Right hindlimb (tissue), 1 donor: ENCODE results near the gene NCOA1.
"Not testable (repeated sequence)": the region's sequence is repeated elsewhere in the genome, so short reads cannot be mapped to it uniquely, and the experiment has no call there.

Experiments
- DNase-seq: peaks from one replicate; pipeline ENCODE4 v3.0.0-alpha.2; 2018

NCOA1 gene

DNA sequence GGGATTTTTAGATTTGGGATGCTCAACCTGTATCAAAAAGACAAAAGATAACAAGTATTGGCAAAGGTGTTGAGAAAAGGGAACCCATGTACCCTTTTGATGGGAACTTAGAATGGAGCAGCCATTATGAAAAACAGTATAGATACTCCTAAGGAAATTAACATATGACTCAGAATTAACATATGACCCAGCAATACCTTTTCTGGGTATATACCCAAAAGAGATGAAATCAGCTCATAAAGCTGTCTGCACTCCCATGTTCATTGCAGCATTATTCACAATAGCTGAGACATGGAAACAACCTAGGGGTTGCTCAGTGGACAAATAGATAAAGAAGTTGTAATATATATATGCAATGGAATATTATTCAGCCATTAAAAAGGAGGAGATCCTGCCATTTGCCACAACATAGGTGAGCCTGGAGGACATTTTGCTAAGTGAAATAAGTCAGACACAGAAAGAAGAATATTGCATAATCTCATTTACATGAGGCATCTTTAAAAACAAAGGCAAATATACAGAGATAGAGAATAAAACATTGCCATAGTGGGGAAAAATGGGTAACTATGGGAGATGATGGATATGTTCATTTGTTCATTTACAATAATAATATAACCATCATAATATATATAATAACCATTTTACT is 160.1 kb downstream of the NCOA1 start:
- no peak for DNase-seq

DNA sequence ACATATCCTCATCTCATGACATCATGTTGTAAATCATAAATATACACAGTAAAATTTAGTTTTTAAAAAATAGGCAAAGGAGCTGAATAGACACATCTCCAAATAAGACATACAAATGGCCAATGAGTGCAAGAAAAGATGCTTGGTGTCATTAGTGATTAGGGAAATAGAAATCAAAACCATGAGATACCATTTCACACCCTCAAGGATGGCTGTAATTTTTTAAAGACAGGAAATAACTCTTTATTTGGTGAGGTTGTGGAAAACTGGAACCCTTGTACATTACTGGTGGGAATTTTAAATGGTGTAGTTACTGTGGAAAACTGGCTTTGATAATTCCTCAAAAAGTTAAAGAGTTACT is 160.6 kb downstream of the NCOA1 start:
- no peak for DNase-seq

DNA sequence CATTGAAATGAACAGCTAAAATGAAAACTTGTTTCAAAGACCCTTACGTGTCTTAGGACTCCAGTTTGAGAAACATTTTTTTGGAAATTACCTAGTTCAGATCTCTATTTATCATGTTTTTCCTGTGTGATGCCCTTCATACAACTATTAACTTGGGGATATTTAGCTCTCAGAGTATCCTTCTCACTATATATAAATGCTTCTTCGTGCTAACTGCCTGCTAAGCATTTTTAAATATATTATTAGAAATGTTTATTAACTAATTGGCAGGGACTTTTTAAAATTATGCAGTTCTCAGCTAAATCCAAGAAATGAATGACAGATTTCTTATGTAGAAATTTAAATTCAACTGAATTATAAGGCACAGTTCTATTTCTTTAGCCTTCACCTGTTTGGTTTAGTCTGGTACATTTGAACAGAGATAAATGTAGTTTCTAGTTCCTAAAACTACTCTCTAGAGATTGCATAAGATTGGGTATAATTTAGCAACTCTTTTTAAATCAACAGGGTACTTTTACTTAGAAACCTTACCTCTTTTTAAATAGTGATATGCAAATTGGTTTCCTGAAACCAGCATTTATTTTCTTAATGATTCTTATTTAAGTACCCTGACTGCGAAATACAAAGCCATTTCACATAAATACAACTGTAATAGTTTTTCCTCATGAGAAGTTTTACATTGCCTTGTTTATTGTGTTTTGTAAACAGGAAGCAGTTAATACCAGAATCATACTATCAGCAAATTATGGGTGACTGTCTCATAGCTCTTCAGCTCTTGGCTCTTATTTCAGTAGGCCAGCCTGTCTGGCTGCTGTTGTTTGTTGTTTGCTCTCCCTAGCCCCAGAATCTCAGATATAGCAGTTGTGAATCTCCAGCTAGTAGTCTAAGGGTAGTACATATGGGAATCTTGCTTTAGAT is 161.5 kb downstream of the NCOA1 start:
- no peak for DNase-seq

DNA sequence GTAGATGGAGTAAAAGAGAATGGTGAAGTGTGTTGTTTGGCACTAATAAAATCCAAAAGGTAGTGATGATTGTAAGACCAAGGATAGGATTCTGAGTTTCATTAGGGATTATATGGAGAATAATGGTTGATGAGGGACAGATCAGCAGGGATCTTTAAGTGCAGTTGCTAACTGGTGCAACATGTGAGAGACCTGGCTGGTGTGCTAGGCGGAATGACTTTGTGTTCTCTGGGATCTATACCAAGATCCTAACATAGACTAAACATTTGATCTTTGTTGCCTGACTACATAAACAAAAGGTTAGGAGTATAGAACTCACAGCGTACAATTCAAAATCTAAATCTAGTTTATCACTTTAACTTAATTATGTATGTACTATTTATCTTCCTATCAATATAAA is 166.8 kb downstream of the NCOA1 start:
- DNase-seq: no peak

DNA sequence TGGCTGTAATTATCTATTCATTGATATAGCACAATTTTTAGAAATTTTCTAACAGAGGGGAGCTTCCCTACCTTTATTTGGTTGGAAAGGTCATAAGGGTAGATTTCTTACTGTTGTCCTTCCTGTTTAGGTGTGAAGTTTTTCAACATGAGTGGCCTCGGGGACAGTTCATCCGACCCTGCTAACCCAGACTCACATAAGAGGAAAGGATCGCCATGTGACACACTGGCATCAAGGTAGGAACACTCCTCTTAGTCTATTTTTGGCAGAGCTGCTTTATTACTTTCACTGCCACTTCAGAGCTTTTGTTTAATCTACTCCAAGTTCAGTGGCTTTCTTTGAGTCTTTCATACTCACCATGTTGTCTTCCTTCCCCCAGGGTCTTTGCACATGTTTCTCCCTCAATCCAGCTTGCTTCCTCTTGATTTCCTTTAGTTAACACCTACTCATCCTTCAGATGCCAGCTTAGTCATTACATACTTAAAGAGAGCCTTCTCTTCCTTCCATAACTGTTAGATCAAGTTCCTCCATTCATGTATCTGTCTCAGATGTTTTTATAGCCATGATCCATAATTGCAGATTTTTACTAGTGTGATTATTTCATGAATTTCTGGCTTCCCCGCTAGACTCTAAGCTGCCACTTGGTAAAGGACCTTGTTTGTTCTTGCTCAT is 167.6 kb downstream of the NCOA1 start:
- DNase-seq: no peak

DNA sequence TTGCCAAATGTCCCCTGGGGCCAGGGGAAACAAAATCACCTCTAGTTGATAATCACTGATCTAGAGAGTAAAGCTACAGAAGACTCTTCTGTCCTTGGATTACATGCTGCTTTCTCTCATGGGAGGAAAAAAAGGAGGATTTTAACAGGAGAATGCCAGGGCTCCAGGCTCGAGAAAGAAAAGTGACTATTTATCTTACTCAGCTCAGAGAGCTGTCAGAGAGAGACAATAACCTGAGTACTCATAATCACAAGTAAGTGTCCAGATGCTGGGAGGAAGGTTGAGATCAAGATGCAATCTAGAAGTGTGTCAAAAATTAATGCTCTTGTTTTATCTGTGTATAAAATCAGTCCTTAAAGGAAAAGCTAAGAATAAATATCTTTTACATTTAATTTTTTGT is 168.8 kb downstream of the NCOA1 start:
- DNase-seq: no peak

DNA sequence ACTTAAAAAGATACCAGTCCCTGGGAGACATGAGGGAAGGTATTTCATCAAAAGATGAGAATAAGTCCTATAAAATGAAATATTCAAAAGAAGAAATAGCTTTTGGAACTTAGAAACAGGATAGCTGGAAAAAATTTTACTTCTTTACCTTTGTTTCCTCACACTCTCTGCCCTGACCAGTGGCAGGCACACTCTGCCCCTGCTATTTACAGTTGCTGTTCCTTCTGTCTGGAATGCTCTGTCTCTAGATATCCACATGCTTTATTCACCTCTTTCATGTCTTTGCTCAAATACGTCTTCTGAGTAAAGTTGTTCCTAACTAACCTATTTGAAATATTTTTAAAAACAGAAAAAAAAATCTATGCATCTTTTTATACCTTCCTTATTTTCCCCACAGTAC is 176.5 kb downstream of the NCOA1 start:
- DNase-seq: no peak

DNA sequence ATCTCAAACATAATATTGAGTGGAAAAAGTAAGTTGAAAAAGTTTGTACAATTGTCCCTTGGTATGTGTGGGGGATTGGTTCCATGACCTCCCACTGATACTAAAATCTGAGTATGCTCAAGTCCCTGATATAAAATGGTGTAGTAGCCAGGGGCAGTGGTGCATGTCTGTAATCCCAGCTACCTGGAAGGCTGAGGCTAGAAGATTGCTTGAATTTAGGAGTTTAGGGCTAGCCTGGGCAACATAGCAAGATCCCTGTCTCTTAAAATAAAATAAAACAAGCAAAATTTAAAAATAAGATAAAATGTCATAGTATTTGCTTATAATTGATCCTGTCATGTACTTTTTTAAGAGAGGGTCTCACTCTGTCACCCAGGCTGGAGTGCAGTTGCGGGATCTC is 180.2 kb downstream of the NCOA1 start:
- DNase-seq: no peak

DNA sequence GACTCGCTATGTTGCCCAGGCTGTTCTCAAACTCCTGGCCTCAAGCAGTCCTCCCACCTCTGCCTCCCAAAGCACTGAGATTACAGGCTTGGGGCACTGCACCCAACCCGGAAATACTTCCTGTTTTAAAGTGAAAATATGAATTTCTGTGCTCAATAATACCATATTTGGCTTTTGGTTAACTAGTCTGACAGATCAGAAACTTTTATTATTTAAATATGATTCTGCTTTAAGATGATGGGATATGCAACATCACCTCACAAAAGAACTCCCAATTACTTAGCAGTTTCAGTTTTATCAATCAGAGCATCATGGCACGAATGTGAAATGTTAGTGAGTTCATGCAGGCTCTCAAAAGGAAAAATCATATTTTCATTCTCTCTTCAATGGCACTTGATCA is 181.5 kb downstream of the NCOA1 start:
- DNase-seq: no peak

DNA sequence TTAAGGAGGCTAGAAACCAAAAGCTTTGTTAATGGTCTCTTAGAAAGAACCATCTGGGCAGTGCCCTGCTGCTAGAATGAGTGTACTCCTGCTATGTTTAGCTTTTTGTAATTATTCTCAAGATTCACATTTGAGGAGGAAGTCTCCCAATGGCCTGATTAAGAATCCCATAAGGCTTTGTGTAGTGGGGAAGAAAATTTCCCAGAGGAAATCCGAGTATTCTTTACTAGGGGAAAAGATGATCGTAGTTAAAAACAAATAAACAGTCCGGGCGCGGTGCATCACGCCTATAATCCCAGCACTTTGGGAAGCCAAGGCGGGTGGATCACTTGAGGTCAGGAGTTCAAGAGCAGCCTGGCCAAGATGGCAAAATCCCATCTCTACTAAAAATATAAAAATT is 184.3 kb downstream of the NCOA1 start:
- DNase-seq: no peak

DNA sequence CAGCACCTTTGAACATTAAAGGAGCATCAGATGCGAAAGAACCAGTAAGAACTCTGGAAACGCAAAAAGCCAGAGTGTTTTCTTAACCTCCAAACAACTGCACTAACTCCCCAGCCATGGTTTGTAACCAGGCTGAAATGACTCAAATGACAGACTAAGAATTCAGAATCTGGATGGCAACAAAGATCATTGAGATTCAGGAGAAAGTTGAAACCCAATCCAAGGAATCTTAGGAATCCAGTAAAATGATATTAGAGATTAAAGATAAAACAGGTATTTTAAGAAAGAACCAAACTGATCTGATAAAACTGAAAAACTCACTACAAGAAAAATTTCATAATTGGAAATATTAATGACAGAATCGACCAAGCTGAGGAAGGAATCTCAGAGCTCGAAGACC is 185.4 kb downstream of the NCOA1 start:
- DNase-seq: no peak

DNA sequence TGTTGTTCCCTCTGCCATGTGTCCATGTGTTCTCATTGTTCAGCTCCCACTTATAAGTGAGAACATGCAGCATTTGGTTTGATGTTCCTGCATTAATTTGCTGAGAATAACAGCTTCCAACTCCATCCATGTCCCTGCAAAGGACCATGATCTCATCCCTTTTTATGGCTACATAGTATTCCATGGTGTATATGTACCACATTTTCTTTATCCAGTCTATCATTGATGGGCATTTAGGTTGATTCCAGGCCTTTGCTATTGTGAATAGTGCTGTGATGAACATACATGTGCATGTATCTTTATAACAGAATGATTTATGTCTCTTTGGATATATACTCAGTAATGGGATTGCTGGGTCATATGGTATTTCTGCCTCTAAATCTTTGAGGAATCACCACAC is 187.0 kb downstream of the NCOA1 start:
- DNase-seq: not testable (repeated sequence)

DNA sequence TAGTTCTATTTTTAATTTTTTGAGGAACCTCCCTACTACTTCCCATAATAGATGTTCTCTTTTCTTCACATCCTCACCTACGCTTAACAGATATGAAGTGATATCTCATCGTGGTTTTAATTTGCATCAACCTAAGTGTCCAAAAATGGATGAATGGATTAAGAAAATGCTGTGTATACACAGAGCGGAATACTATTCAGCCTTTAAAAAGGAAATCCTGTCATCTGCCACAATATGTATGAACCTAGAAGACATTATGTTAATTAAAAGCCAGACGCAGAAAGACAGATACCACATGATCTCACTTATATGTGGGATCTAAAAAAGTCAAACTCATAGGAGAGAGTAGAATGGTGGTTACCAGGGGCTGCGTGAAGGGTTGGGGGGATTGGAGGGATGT is 189.1 kb downstream of the NCOA1 start:
- DNase-seq: no peak

DNA sequence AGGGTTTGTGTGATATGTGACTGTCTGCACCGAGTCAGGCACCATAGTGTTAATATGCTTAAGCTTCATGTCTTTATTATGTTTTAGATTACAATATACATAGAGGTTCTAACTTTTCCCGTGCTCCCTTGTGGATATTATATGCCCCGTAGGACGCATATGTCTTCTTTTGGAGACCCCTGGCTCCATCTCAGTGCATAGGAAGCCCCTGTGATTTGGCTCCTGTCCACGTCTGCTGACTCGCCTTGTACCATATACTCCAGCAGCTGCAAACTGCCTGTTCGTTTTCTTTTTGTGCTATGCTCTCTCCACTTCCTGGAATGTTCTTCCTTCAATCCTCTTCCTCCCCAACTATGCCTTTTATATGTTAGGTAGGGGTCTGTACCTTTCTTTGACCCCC is 191.2 kb downstream of the NCOA1 start:
- peak; percentile 50 for DNase-seq

DNA sequence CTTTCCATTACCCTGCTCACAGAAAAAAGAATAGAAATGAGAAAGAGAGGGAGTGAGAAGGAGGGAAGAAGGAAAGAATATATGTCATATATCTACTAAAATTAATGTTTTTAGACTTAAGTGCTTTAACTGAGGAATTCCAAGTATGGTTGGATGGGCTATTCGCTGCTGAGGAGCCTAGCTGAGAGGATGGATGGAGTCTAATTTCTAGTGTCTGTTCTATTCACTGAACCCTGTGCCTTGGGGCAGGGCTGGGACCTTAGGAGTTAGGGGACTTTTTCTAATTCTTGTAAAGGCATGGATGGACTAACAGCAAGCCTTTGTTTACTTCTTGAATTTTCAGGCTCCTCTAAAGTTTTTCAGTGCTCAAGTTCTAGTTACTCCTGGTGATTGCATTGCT is 192.4 kb downstream of the NCOA1 start:
- no peak for DNase-seq

DNA sequence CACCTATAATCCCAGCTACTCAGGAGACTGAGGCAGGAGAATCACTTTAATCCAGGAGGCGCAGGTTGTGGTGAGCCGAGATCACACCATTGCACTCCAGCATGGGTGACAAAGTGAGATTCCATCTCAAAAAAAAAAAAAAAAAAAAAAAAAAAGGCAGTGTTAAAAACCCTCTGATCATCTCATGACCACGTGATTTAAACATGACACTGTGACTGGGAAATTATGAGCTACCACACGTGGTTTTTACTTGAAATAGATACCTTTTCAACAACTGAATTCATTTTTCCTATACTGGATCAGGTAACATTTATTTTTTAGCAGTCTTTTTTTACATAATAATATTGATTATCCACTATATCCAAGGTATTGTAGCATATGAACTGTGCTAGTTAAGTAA is 199.5 kb downstream of the NCOA1 start:
- DNase-seq: no peak

DNA sequence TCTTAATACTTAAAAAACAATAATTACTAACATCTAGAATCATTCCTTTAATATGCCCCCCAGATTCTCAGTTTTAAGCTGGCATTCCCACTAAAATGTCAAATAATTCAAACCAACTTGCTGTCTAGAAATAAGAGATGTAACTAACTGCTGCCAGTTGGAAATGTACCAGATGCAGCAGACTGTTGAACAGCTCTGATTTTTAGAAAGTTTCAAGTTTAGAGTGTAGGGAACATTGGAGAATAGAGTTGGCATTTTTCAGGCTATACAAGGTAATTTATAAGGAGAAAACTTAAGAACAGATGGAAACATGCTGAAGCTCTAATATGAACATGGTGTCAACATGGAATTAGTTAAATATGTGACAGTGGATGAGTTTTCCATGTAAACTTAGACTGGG is 200.8 kb downstream of the NCOA1 start:
- DNase-seq: peak; percentile 25

DNA sequence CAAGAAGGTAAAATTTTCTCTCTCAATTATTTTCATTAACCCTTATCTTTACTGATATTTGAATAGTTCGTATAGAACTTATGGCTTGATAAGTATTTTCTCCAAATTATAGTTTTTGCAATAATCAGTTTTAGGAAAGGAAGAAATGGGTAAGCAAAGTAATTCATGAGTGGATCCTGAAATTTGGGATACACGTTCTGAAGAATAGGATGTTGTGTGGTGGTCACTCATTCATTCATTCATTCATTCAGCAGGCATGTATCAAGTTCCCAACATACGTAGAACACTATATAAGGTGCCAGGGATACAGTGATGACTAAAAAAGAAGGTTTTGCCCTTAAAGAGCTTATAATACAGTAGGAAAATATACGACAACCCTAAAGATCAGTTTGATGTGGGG is 206.7 kb downstream of the NCOA1 start:
- DNase-seq: no peak

DNA sequence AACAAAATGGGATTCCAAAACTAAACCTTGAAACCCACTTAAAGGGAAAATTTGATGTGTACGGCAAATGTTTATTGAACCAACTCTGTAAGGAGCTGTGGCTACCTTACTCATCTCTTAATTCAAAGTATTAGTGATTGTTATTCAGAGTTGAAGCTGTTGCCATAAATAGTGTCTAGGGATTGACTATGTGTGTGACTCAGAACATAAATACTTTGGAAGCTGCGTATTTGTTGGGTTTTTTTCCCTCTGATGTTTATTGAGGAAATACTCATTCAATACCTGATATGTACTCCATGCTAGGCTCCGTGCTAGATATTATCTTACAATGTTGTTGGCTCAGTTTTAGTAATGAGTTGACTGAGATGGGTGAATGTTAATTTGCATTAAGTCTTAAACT is 211.7 kb downstream of the NCOA1 start:
- DNase-seq: no peak

DNA sequence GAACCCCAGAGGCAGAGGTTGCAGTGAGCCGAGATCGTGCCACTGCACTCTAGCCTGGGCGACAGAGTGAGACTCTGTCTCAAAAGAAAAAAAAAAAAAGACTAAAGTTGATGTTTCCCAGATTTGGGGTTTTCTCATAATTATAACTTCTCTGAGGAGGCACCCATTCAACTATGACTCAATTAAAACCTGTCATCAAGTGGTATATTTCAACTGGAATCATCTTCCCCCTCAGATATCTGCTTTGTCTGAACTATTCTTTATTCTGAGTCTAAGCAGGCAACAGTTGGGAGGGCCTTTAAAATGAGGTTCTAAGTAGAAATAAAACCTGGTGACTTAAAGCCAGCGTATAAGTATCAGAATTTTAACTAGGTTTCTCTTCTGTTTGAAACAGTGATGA is 213.6 kb downstream of the NCOA1 start:
- DNase-seq: no peak

DNA sequence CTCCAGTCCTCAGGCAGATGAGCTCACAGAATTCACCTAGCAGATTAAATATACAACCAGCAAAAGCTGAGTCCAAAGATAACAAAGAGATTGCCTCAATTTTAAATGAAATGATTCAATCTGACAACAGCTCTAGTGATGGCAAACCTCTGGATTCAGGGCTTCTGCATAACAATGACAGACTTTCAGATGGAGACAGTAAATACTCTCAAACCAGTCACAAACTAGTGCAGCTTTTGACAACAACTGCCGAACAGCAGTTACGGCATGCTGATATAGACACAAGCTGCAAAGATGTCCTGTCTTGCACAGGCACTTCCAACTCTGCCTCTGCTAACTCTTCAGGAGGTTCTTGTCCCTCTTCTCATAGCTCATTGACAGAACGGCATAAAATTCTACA is 216.1 kb downstream of the NCOA1 start:
- no peak for DNase-seq

DNA sequence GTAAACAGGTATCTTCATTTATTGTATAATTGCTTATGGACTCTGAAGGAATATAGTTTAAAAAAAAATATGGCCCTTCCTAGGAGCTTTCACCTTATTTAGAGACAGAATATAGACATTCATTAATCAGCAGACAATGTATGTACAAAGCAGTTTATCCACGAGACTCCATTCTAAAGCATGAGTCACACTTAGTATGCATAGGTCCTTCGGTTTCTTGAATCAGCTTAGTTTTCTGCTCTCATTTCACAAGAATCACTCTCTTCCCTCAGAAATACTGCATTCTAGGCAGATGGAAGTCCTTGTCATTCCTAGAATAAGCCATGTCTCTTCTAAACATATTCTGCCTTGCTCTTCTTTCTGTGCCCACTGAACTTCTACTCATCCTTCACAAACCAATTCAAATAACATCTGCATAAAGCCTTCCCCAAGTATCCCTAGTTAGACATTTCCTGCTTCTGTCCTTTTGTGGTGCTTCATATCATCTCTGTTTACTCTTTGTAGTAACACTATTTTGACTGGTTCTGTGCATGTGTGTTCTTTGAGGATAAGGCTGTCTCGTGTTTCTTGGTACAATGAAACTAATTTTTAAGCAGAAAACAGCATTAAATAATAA is 217.6 kb downstream of the NCOA1 start:
- no peak for DNase-seq

DNA sequence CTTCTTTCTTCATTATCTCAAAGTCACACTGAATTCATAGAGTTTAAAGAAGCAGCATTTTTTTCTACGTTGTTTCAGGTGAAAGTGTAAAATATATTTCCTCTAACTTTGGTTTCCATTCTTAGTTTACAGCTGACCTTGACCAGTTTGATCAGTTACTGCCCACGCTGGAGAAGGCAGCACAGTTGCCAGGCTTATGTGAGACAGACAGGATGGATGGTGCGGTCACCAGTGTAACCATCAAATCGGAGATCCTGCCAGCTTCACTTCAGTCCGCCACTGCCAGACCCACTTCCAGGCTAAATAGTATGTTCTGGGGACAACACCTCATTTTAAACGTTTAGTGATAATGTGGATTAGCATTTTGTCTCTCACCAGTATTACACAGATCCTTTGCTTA is 219.8 kb downstream of the NCOA1 start:
- no peak for DNase-seq

DNA sequence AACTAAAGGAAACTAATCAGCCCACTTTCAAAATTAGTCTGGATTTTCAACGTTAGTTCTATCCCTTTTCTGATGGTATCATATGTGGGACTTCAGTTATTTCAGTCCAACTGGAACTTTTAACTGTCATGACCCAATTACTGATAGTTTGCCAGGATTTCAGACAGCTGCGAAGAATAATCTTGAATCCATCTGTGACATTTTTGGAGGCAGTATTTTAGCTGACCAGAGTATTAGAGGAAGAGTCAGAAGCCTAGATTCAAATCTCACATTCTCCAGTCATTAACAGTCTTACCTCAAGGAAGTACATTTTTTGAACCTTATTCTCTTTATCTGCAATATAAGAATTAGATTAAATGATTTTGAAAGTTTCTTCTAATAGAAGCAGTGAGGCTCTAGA is 220.8 kb downstream of the NCOA1 start:
- DNase-seq: no peak
